H1 (cell line): Measurements from ENCODE around the gene POLR2J. TPM values are rescaled to one million over a fixed set of nuclear protein-coding genes. Genes with fewer than 3 reads are reported as not detected.

ENCODE experiments used
- CTCF ChIA-PET: fragments of 300-600 bp; sonication (Branson Sonifier 250); formaldehyde crosslinking; loops from one replicate; lab custom pipeline; 2021; ENCODE audit not compliant: partially characterized antibody; lab: Charles Lee
- POLR2A ChIA-PET: fragments of 300-600 bp; sonication (Branson Sonifier 250); formaldehyde crosslinking; loops from one replicate; lab custom pipeline; 2021; ENCODE audit warnings: inconsistent platforms; ENCODE audit not compliant: partially characterized antibody; lab: Charles Lee
- DNase-seq, 2 experiments: peaks; one replicate each; pipeline versions ENCODE4 v3.0.0 to v3.0.0-alpha.2; 2010 to 2022; ENCODE audit warnings: low spot score in 2 of 2, low read depth in 1 of 2, mixed read lengths in 1 of 2
- FAIRE-seq: peaks from 2 replicates; lab custom pipeline; 2011; peaks lifted over from hg19 to GRCh38; lab: Jason Lieb, UNC
- H2AFZ ChIP-seq: 2 replicates; pipeline ENCODE4 v1.8.1; 2012; ENCODE audit warnings: low read length, inconsistent platforms
- H2AK5ac ChIP-seq: 2 replicates; pipeline ENCODE4 v1.6.1; 2013; ENCODE audit warnings: low read depth, low read length
- H2BK120ac ChIP-seq: replicated peaks from 2 replicates; pipeline ENCODE3; 2013; ENCODE audit warnings: low read depth, low read length, inconsistent platforms
- H2BK12ac ChIP-seq: 2 replicates; pipeline ENCODE4 v1.6.1; 2013; ENCODE audit warnings: low read depth, low read length
- H2BK15ac ChIP-seq: 2 replicates; pipeline ENCODE4 v1.6.1; 2013; ENCODE audit warnings: low read length
- H2BK20ac ChIP-seq: 2 replicates; pipeline ENCODE4 v1.6.1; 2013; ENCODE audit warnings: low read length
- H2BK5ac ChIP-seq: 2 replicates; pipeline ENCODE4 v1.6.1; 2013; ENCODE audit warnings: low read depth, low read length
- H3K14ac ChIP-seq: 2 replicates; pipeline ENCODE4 v1.6.1; 2013; ENCODE audit warnings: inconsistent platforms; ENCODE audit not compliant: insufficient read length
- H3K18ac ChIP-seq: 2 replicates; pipeline ENCODE4 v1.6.1; 2013; ENCODE audit warnings: low read length; ENCODE audit errors: extremely low read depth
- H3K23ac ChIP-seq: 2 replicates; pipeline ENCODE4 v1.6.1; 2013; ENCODE audit warnings: inconsistent platforms; ENCODE audit not compliant: insufficient read length
- H3K23me2 ChIP-seq: 2 replicates; pipeline ENCODE4 v1.6.1; 2013; ENCODE audit warnings: low read depth, low read length
- H3K27ac ChIP-seq: 2 replicates; pipeline ENCODE4 v1.6.1; 2011; ENCODE audit warnings: low read depth, low read length, inconsistent platforms
- H3K27me3 ChIP-seq, 4 experiments: replicated peaks in 1 of 4; 1 replicate in 1 of 4; 2 replicates in 3 of 4; pipeline versions ENCODE4 v1.6.1 to v1.8.1; 2011 to 2013; ENCODE audit warnings: low read length in 3 of 4, mild to moderate bottlenecking in 3 of 4, inconsistent platforms in 2 of 4, mixed read lengths in 2 of 4, moderate library complexity in 1 of 4; ENCODE audit not compliant: control insufficient read depth in 3 of 4, insufficient read depth in 3 of 4; ENCODE audit errors: extremely low read depth in 1 of 4
- H3K36me3 ChIP-seq, 4 experiments: 2 replicates each; pipeline versions ENCODE4 v1.6.1 to v1.8.1; 2011 to 2013; ENCODE audit warnings: mild to moderate bottlenecking in 4 of 4, low read length in 3 of 4, moderate library complexity in 2 of 4, control low read depth in 1 of 4, inconsistent platforms in 1 of 4; ENCODE audit not compliant: insufficient read depth in 4 of 4, control insufficient read depth in 2 of 4
- H3K4ac ChIP-seq: replicated peaks from 2 replicates; pipeline ENCODE3; 2013; ENCODE audit warnings: low read length, low read depth, mixed read lengths, inconsistent platforms; ENCODE audit not compliant: insufficient read length
- H3K4me1 ChIP-seq, 4 experiments: replicated peaks in 1 of 4; 1 replicate in 1 of 4; 2 replicates in 3 of 4; pipeline versions ENCODE4 v1.6.1 to v1.8.1; 2011 to 2013; ENCODE audit warnings: low read length in 3 of 4, inconsistent platforms in 2 of 4, mixed read lengths in 1 of 4; ENCODE audit not compliant: insufficient read depth in 4 of 4, control insufficient read depth in 3 of 4
- H3K4me2 ChIP-seq, 2 experiments: 2 replicates each; pipeline versions ENCODE4 v1.6.1 to v1.8.1; 2011 to 2013; ENCODE audit warnings: low read depth in 2 of 2, low read length in 2 of 2, control low read depth in 1 of 2, inconsistent platforms in 1 of 2, mild to moderate bottlenecking in 1 of 2; ENCODE audit not compliant: insufficient read depth in 1 of 2
- H3K4me3 ChIP-seq, 4 experiments: fragments of 200-600, 300-600 bp in 1 of 4; sonication (generic), shearing (Covaris generic), sonication (Bioruptor Twin) in 1 of 4; 2 replicates each; pipeline versions ENCODE4 v1.5.1 to v1.8.1; 2011 to 2016; ENCODE audit warnings: low read length in 4 of 4, low read depth in 3 of 4, control low read depth in 2 of 4, inconsistent platforms in 2 of 4, mild to moderate bottlenecking in 2 of 4, mixed read lengths in 1 of 4, moderate library complexity in 1 of 4; ENCODE audit not compliant: insufficient read depth in 2 of 4; ENCODE audit errors: extremely low read depth in 1 of 4
- H3K56ac ChIP-seq: replicated peaks from 2 replicates; pipeline ENCODE3; 2013; ENCODE audit warnings: low read depth, mild to moderate bottlenecking, mixed read lengths, low read length, inconsistent platforms; ENCODE audit not compliant: insufficient read length
- H3K79me1 ChIP-seq: 2 replicates; pipeline ENCODE4 v1.6.1; 2013; ENCODE audit warnings: low read depth, low read length, control low read depth
- H3K79me2 ChIP-seq, 2 experiments: 2 replicates each; pipeline versions ENCODE4 v1.6.1 to v1.8.1; 2012 to 2013; ENCODE audit warnings: low read length in 2 of 2, mild to moderate bottlenecking in 2 of 2, inconsistent platforms in 1 of 2; ENCODE audit not compliant: insufficient read depth in 2 of 2, control insufficient read depth in 1 of 2
- H3K9ac ChIP-seq, 4 experiments: replicated peaks in 1 of 4; 1 replicate in 1 of 4; 2 replicates in 3 of 4; pipeline versions ENCODE4 v1.6.1 to v1.8.1; 2011 to 2013; ENCODE audit warnings: low read depth in 3 of 4, low read length in 3 of 4, control low read depth in 2 of 4, mild to moderate bottlenecking in 2 of 4, moderate library complexity in 2 of 4, inconsistent platforms in 1 of 4; ENCODE audit errors: extremely low read depth in 1 of 4
- H3K9me3 ChIP-seq, 2 experiments: 2 replicates each; pipeline versions ENCODE4 v1.6.1 to v1.8.1; 2012 to 2013; ENCODE audit warnings: mild to moderate bottlenecking in 2 of 2, moderate library complexity in 2 of 2, control low read depth in 1 of 2, inconsistent platforms in 1 of 2, low read depth in 1 of 2, low read length in 1 of 2, mixed read lengths in 1 of 2; ENCODE audit not compliant: insufficient read depth in 2 of 2
- H4K20me1 ChIP-seq, 2 experiments: replicated peaks in 1 of 2; 2 replicates each; pipeline versions ENCODE3 to v1.8.1; 2011 to 2013; ENCODE audit warnings: inconsistent platforms in 2 of 2, low read length in 2 of 2, mild to moderate bottlenecking in 1 of 2; ENCODE audit not compliant: insufficient read depth in 2 of 2, control insufficient read depth in 1 of 2
- H4K5ac ChIP-seq: 2 replicates; pipeline ENCODE4 v1.6.1; 2013; ENCODE audit warnings: low read length, low read depth, mixed read lengths, inconsistent platforms; ENCODE audit not compliant: insufficient read length
- H4K8ac ChIP-seq: 2 replicates; pipeline ENCODE4 v1.8.0; 2013; ENCODE audit warnings: mild to moderate bottlenecking, moderate library complexity, low read length, inconsistent platforms; ENCODE audit not compliant: insufficient read depth; ENCODE audit errors: extremely low read depth
- H4K91ac ChIP-seq: replicated peaks from 2 replicates; pipeline ENCODE3; 2013; ENCODE audit warnings: low read length, mixed read lengths, inconsistent platforms; ENCODE audit not compliant: insufficient read length
- CTCF ChIP-seq, 3 experiments: IDR thresholded peaks; 1 replicate in 2 of 3; 2 replicates in 1 of 3; pipeline versions ENCODE4 v1.5.1 to v1.6.1; 2011; ENCODE audit warnings: low read length in 3 of 3, mild to moderate bottlenecking in 3 of 3, inconsistent platforms in 2 of 3, low read depth in 1 of 3, moderate library complexity in 1 of 3; ENCODE audit not compliant: insufficient read depth in 1 of 3; ENCODE audit errors: control extremely low read depth in 1 of 3
- EGR1 ChIP-seq: IDR thresholded peaks from 2 replicates; pipeline ENCODE4 v1.6.1; 2011; ENCODE audit warnings: low read depth, low read length, borderline replicate concordance
- HDAC2 ChIP-seq, 2 experiments: fragments of 300-600 bp in 1 of 2; sonication (generic) in 1 of 2; IDR thresholded peaks; 2 replicates each; pipeline ENCODE4 v1.6.1; 2011 to 2012; ENCODE audit warnings: low read depth in 2 of 2, low read length in 2 of 2, mild to moderate bottlenecking in 2 of 2, moderate library complexity in 2 of 2, borderline replicate concordance in 1 of 2, inconsistent platforms in 1 of 2
- PHF8 ChIP-seq: fragments of 200-600 bp; sonication (generic); conservative IDR thresholded peaks from 2 replicates; pipeline ENCODE4 v1.7.1; 2012; ENCODE audit warnings: low read depth, mild to moderate bottlenecking, inconsistent platforms, low read length, moderate library complexity
- POLR2A ChIP-seq, 2 experiments: IDR thresholded peaks; 1 replicate in 1 of 2; 2 replicates in 1 of 2; pipeline ENCODE4 v1.6.1; 2011; ENCODE audit warnings: low read depth in 2 of 2, low read length in 2 of 2, mild to moderate bottlenecking in 2 of 2; ENCODE audit errors: control extremely low read depth in 1 of 2
- RXRA ChIP-seq: IDR thresholded peaks from 2 replicates; pipeline ENCODE4 v1.6.1; 2011; ENCODE audit warnings: low read depth, mild to moderate bottlenecking, low read length, moderate library complexity; ENCODE audit not compliant: insufficient read depth
- SP4 ChIP-seq: IDR thresholded peaks from 2 replicates; pipeline ENCODE4 v1.6.1; 2012; ENCODE audit warnings: low read length, inconsistent platforms
- WGBS, 2 experiments: shearing (Covaris generic) in 1 of 2; methylation state at CpG; one replicate each; pipeline versions ENCODE4 v1.1.6 to v1.1.7; 2013 to 2015; ENCODE audit warnings: low lambda C conversion rate in 2 of 2, mixed read lengths in 2 of 2, inconsistent platforms in 1 of 2, low coverage in 1 of 2, missing lambda C conversion rate in 1 of 2; ENCODE audit not compliant: insufficient replicate concordance in 2 of 2, insufficient coverage in 1 of 2, insufficient read length in 1 of 2; ENCODE audit errors: extremely low coverage in 1 of 2, missing lambda C conversion rate in 1 of 2; 5-methylcytosine and 5-hydroxymethylcytosine counted together
- polyA plus RNA-seq, 7 experiments: library from polyadenylated mRNA; depleted of rRNA in 3 of 7; stranded (reverse) in 5 of 7; unstranded in 2 of 7; fragments of >200 nt in 5 of 7; fragments of 200-250 nt in 2 of 7; gene quantifications; 1 replicate in 5 of 7; 2 replicates in 1 of 7; 4 replicates in 1 of 7; pipeline versions ENCODE4 v1.2.1 to v1.2.3, GENCODE V29; 2011 to 2013; ENCODE audit warnings: missing spikeins in 2 of 7, mixed read lengths in 2 of 7
- total RNA-seq: library from RNA; stranded (reverse); fragmentation: NEBNext Ultra II Directional; extraction: Animal tissue kit (Norgen Biotek cat#: 25700); gene quantifications from 2 replicates; pipeline ENCODE4 v1.2.1, GENCODE V29; 2021
- TF ChIP-seq, protein P1 (sequence below): IDR thresholded peaks from 2 replicates; pipeline ENCODE4 v1.6.1; 2012; ENCODE audit warnings: low read length, inconsistent platforms

POLR2J gene
- total and polyA plus RNA-seq, 2 of the 8 experiments (the other 6 are each of a cell fraction or from before 2014, with no cell fraction given) = 54.1 to 113 TPM

DNA sequence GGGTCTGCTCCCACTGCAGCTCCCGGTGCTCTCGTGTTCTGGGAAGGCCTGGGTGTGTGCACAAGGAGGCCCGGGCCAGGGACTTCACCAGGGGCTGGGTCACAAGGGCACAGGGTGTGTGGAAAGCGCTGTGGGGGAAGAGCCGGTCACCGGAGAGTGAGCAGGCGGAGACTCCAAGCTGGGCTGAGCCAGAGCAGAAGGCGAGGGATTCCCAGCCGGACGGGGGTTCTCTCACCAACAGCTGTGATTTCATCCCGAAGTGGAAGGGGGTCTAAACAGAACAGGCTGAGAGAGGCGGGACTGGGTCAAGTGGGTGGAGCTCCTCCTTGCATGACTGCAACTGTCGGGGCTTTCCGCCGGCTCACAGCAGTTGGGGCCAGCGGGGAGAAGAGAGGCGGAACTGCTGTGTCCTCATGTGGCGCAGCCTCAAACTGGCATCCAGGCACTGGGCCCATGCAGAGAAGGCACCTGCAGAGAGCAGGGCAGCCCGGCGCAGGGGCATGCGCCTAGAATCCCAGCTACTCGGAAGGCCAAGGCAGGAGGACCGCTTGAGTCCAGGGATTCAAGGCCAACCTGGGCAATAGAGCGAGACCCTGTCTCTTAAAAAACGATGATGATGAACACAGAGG lies 53.0 kb downstream of the POLR2J start:
- Histone ChIP-seq H3K14ac (no peak overlapping the region), H3K56ac (no peak overlapping the region), H3K4me2 (no peak overlapping the region; a peak in 1 of 4 replicates), H3K4me3 (no peak overlapping the region), H3K9ac (no peak overlapping the region), H2BK20ac (no peak overlapping the region), H3K27me3 (no peaks in the 10 kb centered on the region), H4K5ac (no peak overlapping the region), H2AFZ (no peak overlapping the region), H3K36me3 (peaks cover 1 to 13% (median 7%) of the 10 kb centered on the region in 4 experiments; a peak in 6 of 8 replicates), H2BK12ac (no peak overlapping the region), H3K23me2 (no peaks in the 10 kb centered on the region), H2BK5ac (peak overlapping the region; percentile 60; the same call in 1 of the 2 replicates), H2AK5ac (no peak overlapping the region), H3K4me1 (peaks cover 0 to 14% (median 1%) of the 10 kb centered on the region in 4 experiments; a peak in 2 of 7 replicates), H4K91ac (no peak overlapping the region), H2BK120ac (no peak overlapping the region), H3K79me1 (no peaks in the 10 kb centered on the region; the same call in 1 of the 2 replicates), H4K8ac (no peak overlapping the region; the same call in 1 of the 2 replicates), H4K20me1 (peaks cover 3 to 4% of the 10 kb centered on the region in 2 experiments), H3K4ac (no peak overlapping the region), H3K27ac (no peak overlapping the region), H3K18ac (no peak overlapping the region), H3K9me3 (no peaks in the 10 kb centered on the region), H3K79me2 (no peaks in the 10 kb centered on the region), H3K23ac (no peak overlapping the region), H2BK15ac (no peak overlapping the region)
- DNase-seq (no peak), FAIRE-seq (no peak)
- WGBS, 2 experiments = 86% methylated on average over 23 of the region's 25 CpGs; no CpG with 5 or more reads in 1 of the 2 experiments
- ChIA-PET CTCF (interaction anchor here (0.8 to 1.2 kb wide), 3 partner anchors 13 to 26 kb away, joined by 3 to 5 read pairs (median 4); no protein-coding TSS in a partner anchor), POLR2A (interaction anchor here (1.1 to 9.5 kb wide), 5 partner anchors 8 to 45 kb away, joined by 3 to 49 read pairs (median 6); partner anchors contain the start of gene ORAI2)
- TF ChIP-seq CTCF (IDR thresholded peaks at IDR 0.05; ENCODE audit: control extremely low read depth in 1 of 3, insufficient read depth in 1 of 3, low read depth in 1 of 3, low read length in 3 of 3) (no peak), EGR1 (no peak), POLR2A (IDR thresholded peaks at IDR 0.05; ENCODE audit: control extremely low read depth in 1 of 2, low read depth in 2 of 2, low read length in 2 of 2) (no peak), HDAC2 (IDR thresholded peaks at IDR 0.05; ENCODE audit: borderline replicate concordance in 1 of 2, low read depth in 2 of 2, low read length in 2 of 2) (no peak), RXRA (no peak), SP4 (no peak), PHF8 (no peak)
- TF ChIP-seq, protein P1, sequence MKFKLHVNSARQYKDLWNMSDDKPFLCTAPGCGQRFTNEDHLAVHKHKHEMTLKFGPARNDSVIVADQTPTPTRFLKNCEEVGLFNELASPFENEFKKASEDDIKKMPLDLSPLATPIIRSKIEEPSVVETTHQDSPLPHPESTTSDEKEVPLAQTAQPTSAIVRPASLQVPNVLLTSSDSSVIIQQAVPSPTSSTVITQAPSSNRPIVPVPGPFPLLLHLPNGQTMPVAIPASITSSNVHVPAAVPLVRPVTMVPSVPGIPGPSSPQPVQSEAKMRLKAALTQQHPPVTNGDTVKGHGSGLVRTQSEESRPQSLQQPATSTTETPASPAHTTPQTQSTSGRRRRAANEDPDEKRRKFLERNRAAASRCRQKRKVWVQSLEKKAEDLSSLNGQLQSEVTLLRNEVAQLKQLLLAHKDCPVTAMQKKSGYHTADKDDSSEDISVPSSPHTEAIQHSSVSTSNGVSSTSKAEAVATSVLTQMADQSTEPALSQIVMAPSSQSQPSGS = no peak
